CD4-positive, CD25-positive, alpha-beta regulatory T cell (primary cell): ENCODE data around the gene LRMDA. TPM values are rescaled to one million over a fixed set of nuclear protein-coding genes. Genes with fewer than 3 reads are reported as not detected.

Experiments used
- ATAC-seq, 2 donors: fragments of 150-1000 bp; cut with Tn5 transposase; one replicate each; pipeline ENCODE4 v1.10.0; 2021; ENCODE audit warnings: low read depth in 2 of 2, moderate number of reproducible peaks in 2 of 2, moderate library complexity in 1 of 2
- DNase-seq, 3 donors: peaks; one replicate each; pipeline versions ENCODE4 v3.0.0 to v3.0.0-alpha.2; 2012 to 2022; ENCODE audit warnings: mixed read lengths in 1 of 3
- H3K27ac ChIP-seq: one replicate; pipeline ENCODE4 v1.7.0; 2013; ENCODE audit warnings: mild to moderate bottlenecking, low read length; ENCODE audit not compliant: insufficient read depth, poor library complexity, severe bottlenecking
- H3K27me3 ChIP-seq: one replicate; pipeline ENCODE4 v1.7.0; 2013; ENCODE audit warnings: low read length; ENCODE audit not compliant: control insufficient read depth, insufficient read depth
- H3K36me3 ChIP-seq: one replicate; pipeline ENCODE4 v1.7.0; 2013; ENCODE audit warnings: mild to moderate bottlenecking, low read length, moderate library complexity; ENCODE audit not compliant: control insufficient read depth, insufficient read depth
- H3K4me1 ChIP-seq: 2 replicates; pipeline ENCODE4 v1.7.0; 2013; ENCODE audit warnings: mild to moderate bottlenecking, low read length; ENCODE audit not compliant: insufficient read depth, control insufficient read depth, poor library complexity, severe bottlenecking
- H3K4me3 ChIP-seq: one replicate; pipeline ENCODE4 v1.7.0; 2013; ENCODE audit warnings: low read depth, mild to moderate bottlenecking, low read length, moderate library complexity
- H3K9me3 ChIP-seq, 2 experiments: 1 replicate in 1 of 2; 2 replicates in 1 of 2; pipeline ENCODE4 v1.7.0; 2013; ENCODE audit warnings: low read length in 2 of 2, mild to moderate bottlenecking in 1 of 2, moderate library complexity in 1 of 2; ENCODE audit not compliant: control insufficient read depth in 2 of 2
- H3K27ac Mint-ChIP-seq, 3 donors: one replicate each; pipeline ENCODE4 v1.8.0; 2020 to 2022; ENCODE audit warnings: mild to moderate bottlenecking in 3 of 3, mixed read lengths in 3 of 3, moderate library complexity in 2 of 3
- H3K27me3 Mint-ChIP-seq: one replicate; pipeline ENCODE4 v1.8.0; 2022; ENCODE audit warnings: mild to moderate bottlenecking, mixed read lengths
- H3K36me3 Mint-ChIP-seq: one replicate; pipeline ENCODE4 v1.8.0; 2020; ENCODE audit warnings: mixed read lengths
- H3K4me1 Mint-ChIP-seq, 4 donors: one replicate each; pipeline ENCODE4 v1.8.0; 2020 to 2022; ENCODE audit warnings: mixed read lengths in 4 of 4, mild to moderate bottlenecking in 1 of 4
- H3K4me3 Mint-ChIP-seq, 4 donors: one replicate each; pipeline ENCODE4 v1.8.0; 2020 to 2022; ENCODE audit warnings: mild to moderate bottlenecking in 4 of 4, mixed read lengths in 4 of 4, moderate library complexity in 3 of 4
- H3K9me3 Mint-ChIP-seq, 7 donors: one replicate each; pipeline ENCODE4 v1.8.0; 2020 to 2022; ENCODE audit warnings: mixed read lengths in 7 of 7, mild to moderate bottlenecking in 3 of 7, moderate library complexity in 2 of 7
- polyA plus RNA-seq, 4 donors: library from polyadenylated mRNA; unstranded; fragments of 300-500 nt; fragmentation: Illumina TruSeq; gene quantifications; one replicate each; pipeline ENCODE4 v1.2.3, GENCODE V29; 2021
- total RNA-seq: library from RNA; stranded (reverse); gene quantifications from one replicate; pipeline ENCODE4 v1.2.3, GENCODE V29; 2022

LRMDA gene
- total and polyA plus RNA-seq, 5 donors from 2014 or later, result 0.10 TPM; not detected in 4

- Histone ChIP-seq H3K27me3 (no peaks in the 10 kb centered on the region), H3K36me3 (no peaks in the 10 kb centered on the region), H3K4me3 (no peak overlapping the region), H3K4me1 (no peaks in the 10 kb centered on the region), H3K9me3 (no peaks in the 10 kb centered on the region), H3K27ac (no peak overlapping the region)
- DNase-seq, result no peak
- Mint-ChIP-seq H3K27me3 (no peaks in the 10 kb centered on the region), H3K27ac (peak overlapping the region in 1 of 3 donors; percentile 60), H3K4me1 (no peaks in the 10 kb centered on the region), H3K9me3 (peaks cover 0 to 12% (median 2%) of the 10 kb centered on the region in 7 donors), H3K36me3 (no peaks in the 10 kb centered on the region), H3K4me3 (no peak overlapping the region)
- ATAC-seq, result no peak
Measured at GRCh38 chr10:76356557-76356956, 925.1 kb downstream of the LRMDA start.

- ATAC-seq (no peak), DNase-seq (no peak)
- Mint-ChIP-seq H3K4me3 (no peak overlapping the region), H3K27me3 (no peaks in the 10 kb centered on the region), H3K4me1 (no peaks in the 10 kb centered on the region), H3K36me3 (no peaks in the 10 kb centered on the region), H3K9me3 (peaks cover 0 to 18% (median 2%) of the 10 kb centered on the region in 7 donors), H3K27ac (no peak overlapping the region)
- Histone ChIP-seq H3K27me3 (no peaks in the 10 kb centered on the region), H3K4me3 (no peak overlapping the region), H3K27ac (no peak overlapping the region), H3K4me1 (no peaks in the 10 kb centered on the region), H3K9me3 (no peaks in the 10 kb centered on the region), H3K36me3 (no peaks in the 10 kb centered on the region)
Measured at GRCh38 chr10:76357726-76358415, 926.4 kb downstream of the LRMDA start.

DNA sequence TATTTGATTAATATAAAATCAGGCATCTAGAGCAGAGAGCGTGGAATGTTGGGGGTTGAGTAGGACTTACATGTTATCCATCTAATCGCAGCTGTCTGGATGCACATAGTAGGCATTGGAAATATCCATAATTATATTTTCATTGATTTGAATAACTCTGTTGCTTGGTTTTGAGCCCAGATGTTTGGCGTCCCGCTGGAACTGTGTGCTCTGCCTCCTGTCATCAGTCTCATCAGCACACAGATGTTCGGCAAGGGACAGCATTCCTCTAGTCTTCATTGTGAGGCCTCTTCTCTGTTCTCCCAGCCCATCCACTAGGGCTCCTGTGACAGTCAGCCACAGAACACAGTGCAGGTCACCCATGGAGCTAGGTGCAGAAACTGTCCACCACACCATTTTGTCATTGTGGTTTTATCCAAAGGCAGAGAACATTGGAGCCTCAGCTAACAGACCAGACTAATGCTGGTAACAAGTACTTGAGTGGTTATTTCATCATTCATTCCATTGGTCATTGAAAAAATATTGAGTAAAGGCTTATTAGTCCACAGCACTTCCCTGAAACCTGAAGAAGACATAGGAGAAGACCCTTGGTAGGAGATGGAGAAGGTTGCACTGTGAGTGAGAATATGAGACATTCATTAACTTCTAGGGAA lies 927.4 kb downstream of the LRMDA start:
- H3K27ac ChIP-seq, result no peak overlapping the region
- ATAC-seq (no peak), DNase-seq (no peak)
- Mint-ChIP-seq H3K27me3 (no peaks in the 10 kb centered on the region), H3K4me1 (no peaks in the 10 kb centered on the region), H3K9me3 (peaks cover 0 to 18% (median 4%) of the 10 kb centered on the region in 7 donors), H3K27ac (no peak overlapping the region), H3K4me3 (no peak overlapping the region), H3K36me3 (no peaks in the 10 kb centered on the region)
- H3K4me1 ChIP-seq, result no peaks in the 10 kb centered on the region
- no peaks in the 10 kb centered on the region for H3K9me3 ChIP-seq
- no peaks in the 10 kb centered on the region for H3K27me3 ChIP-seq
- no peak overlapping the region for H3K4me3 ChIP-seq
- no peaks in the 10 kb centered on the region for H3K36me3 ChIP-seq

DNA sequence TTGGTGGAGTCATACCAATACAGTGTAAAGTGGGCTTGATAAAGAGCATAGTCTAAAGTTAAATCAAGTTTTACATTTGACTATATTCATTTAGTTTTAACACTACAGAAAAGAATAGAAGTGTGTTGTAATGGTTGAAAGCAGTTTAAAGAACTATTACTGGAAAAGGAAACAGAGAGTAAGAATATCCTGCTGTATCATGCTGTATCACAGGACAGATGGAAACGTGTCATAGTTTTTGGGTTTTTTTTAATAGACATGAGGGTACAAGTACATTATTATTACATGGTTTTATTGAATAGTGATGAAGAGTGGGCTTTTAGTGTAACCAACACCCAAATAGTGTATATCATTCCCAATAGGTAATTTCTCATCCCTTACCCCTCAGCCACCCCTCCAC lies 944.3 kb downstream of the LRMDA start:
- H3K27ac Mint-ChIP-seq, result no peak overlapping the region
- no peak overlapping the region for H3K4me3 Mint-ChIP-seq
- H3K27me3 ChIP-seq, result no peaks in the 10 kb centered on the region
- no peaks in the 10 kb centered on the region for H3K36me3 ChIP-seq
- no peak overlapping the region for H3K27ac ChIP-seq
- H3K9me3 ChIP-seq, result no peaks in the 10 kb centered on the region
- no peaks in the 10 kb centered on the region for H3K4me1 ChIP-seq
- H3K9me3 Mint-ChIP-seq, result peaks cover 0 to 18% (median 3%) of the 10 kb centered on the region in 7 donors
- ATAC-seq (no peak), DNase-seq (no peak)
- no peaks in the 10 kb centered on the region for H3K36me3 Mint-ChIP-seq
- H3K4me3 ChIP-seq, result no peak overlapping the region
- H3K27me3 Mint-ChIP-seq, result no peaks in the 10 kb centered on the region
- H3K4me1 Mint-ChIP-seq, result no peaks in the 10 kb centered on the region

GRCh38 chr10:76382381-76382851 lies 951.0 kb downstream of the LRMDA start:
- H3K36me3 ChIP-seq, result no peaks in the 10 kb centered on the region
- no peak overlapping the region for H3K27ac ChIP-seq
- no peaks in the 10 kb centered on the region for H3K4me1 ChIP-seq
- H3K4me3 ChIP-seq, result no peak overlapping the region
- no peak overlapping the region for H3K4me3 Mint-ChIP-seq
- no peak overlapping the region for H3K27ac Mint-ChIP-seq
- no peaks in the 10 kb centered on the region for H3K9me3 ChIP-seq
- peaks cover 0 to 21% (median 3%) of the 10 kb centered on the region in 7 donors for H3K9me3 Mint-ChIP-seq
- no peak for ATAC-seq
- DNase-seq, result no peak
- H3K27me3 Mint-ChIP-seq, result no peaks in the 10 kb centered on the region
- no peaks in the 10 kb centered on the region for H3K27me3 ChIP-seq
- no peaks in the 10 kb centered on the region for H3K4me1 Mint-ChIP-seq
- H3K36me3 Mint-ChIP-seq, result no peaks in the 10 kb centered on the region

- Histone ChIP-seq H3K4me3 (no peak overlapping the region), H3K9me3 (no peaks in the 10 kb centered on the region), H3K27ac (no peak overlapping the region), H3K36me3 (no peaks in the 10 kb centered on the region), H3K27me3 (no peaks in the 10 kb centered on the region), H3K4me1 (no peaks in the 10 kb centered on the region)
- Mint-ChIP-seq H3K27ac (no peak overlapping the region), H3K4me1 (no peaks in the 10 kb centered on the region), H3K36me3 (no peaks in the 10 kb centered on the region), H3K27me3 (no peaks in the 10 kb centered on the region), H3K4me3 (no peak overlapping the region), H3K9me3 (peaks cover 0 to 13% (median 4%) of the 10 kb centered on the region in 7 donors)
- no peak for DNase-seq
- ATAC-seq, result no peak
Measured at GRCh38 chr10:76388321-76389023, 957.0 kb downstream of the LRMDA start.

GRCh38 chr10:76393875-76394706 lies 962.7 kb downstream of the LRMDA start:
- DNase-seq (no peak), ATAC-seq (no peak)
- Histone ChIP-seq H3K27me3 (no peaks in the 10 kb centered on the region), H3K9me3 (no peaks in the 10 kb centered on the region), H3K4me3 (no peak overlapping the region), H3K27ac (no peak overlapping the region), H3K36me3 (no peaks in the 10 kb centered on the region), H3K4me1 (no peaks in the 10 kb centered on the region)
- H3K27me3 Mint-ChIP-seq, result no peaks in the 10 kb centered on the region
- H3K36me3 Mint-ChIP-seq, result no peaks in the 10 kb centered on the region
- H3K4me1 Mint-ChIP-seq, result no peaks in the 10 kb centered on the region
- H3K9me3 Mint-ChIP-seq, result peaks cover 0 to 5% (median 1%) of the 10 kb centered on the region in 7 donors
- H3K4me3 Mint-ChIP-seq, result no peak overlapping the region
- no peak overlapping the region for H3K27ac Mint-ChIP-seq
